Lower lobe of right lung (tissue), 2 donors: ENCODE data around the gene LAMC1. TPM values are rescaled to one million over a fixed set of nuclear protein-coding genes. Genes with fewer than 3 reads are reported as not detected.

Experiments used
- ATAC-seq, 2 donors: fragments of 200-7000 bp; cut with Tn5 transposase; one replicate each; pipeline ENCODE4 v1.9.1; 2020 to 2022; ENCODE audit warnings: mild to moderate bottlenecking in 2 of 2, moderate library complexity in 2 of 2
- DNase-seq: peaks from one replicate; pipeline ENCODE4 v3.0.0-alpha.2; 2020
- H3K27ac ChIP-seq: fragments of 200-600 bp; one replicate; pipeline ENCODE4 v1.8.0; 2022
- H3K27me3 ChIP-seq: fragments of 200-600 bp; one replicate; pipeline ENCODE4 v1.8.0; 2022; ENCODE audit warnings: low read depth
- H3K36me3 ChIP-seq: fragments of 200-600 bp; one replicate; pipeline ENCODE4 v1.8.0; 2022; ENCODE audit warnings: mild to moderate bottlenecking
- H3K4me1 ChIP-seq: fragments of 200-600 bp; one replicate; pipeline ENCODE4 v1.8.0; 2022
- H3K4me3 ChIP-seq: fragments of 200-600 bp; one replicate; pipeline ENCODE4 v1.8.0; 2022; ENCODE audit warnings: mild to moderate bottlenecking
- H3K9me3 ChIP-seq: fragments of 200-600 bp; one replicate; pipeline ENCODE4 v1.8.0; 2022
- intact Hi-C: fragments of 100-400 bp; cut with DNase I; formaldehyde crosslinking; loops from one replicate; pipeline ENCODE4 v1.11.0; 2022
- total RNA-seq: library from RNA; stranded (reverse); fragmentation: NEBNext Ultra II Directional; extraction: Animal tissue kit (Norgen Biotek cat#: 25700); gene quantifications from one replicate; pipeline ENCODE4 v1.2.1, GENCODE V29; 2021
- TF ChIP-seq, protein P1 (sequence below): fragments of 200-600 bp; IDR thresholded peaks from one replicate; pipeline ENCODE4 v1.8.0; 2022; ENCODE audit warnings: antibody characterized with exemption, mild to moderate bottlenecking
- donor health status: DM: no; HTN: yes; CAD: no; lungs with severe emphysema.

LAMC1 gene
- total RNA-seq, 1 donor from 2014 or later, result 96.9 TPM

- Histone ChIP-seq H3K4me1 (peaks cover 26% of the 10 kb centered on the region), H3K27me3 (no peaks in the 10 kb centered on the region), H3K27ac (peak overlapping the region; percentile 97), H3K36me3 (no peaks in the 10 kb centered on the region), H3K4me3 (peak overlapping the region; percentile 70), H3K9me3 (no peaks in the 10 kb centered on the region)
- TF ChIP-seq, protein P1, sequence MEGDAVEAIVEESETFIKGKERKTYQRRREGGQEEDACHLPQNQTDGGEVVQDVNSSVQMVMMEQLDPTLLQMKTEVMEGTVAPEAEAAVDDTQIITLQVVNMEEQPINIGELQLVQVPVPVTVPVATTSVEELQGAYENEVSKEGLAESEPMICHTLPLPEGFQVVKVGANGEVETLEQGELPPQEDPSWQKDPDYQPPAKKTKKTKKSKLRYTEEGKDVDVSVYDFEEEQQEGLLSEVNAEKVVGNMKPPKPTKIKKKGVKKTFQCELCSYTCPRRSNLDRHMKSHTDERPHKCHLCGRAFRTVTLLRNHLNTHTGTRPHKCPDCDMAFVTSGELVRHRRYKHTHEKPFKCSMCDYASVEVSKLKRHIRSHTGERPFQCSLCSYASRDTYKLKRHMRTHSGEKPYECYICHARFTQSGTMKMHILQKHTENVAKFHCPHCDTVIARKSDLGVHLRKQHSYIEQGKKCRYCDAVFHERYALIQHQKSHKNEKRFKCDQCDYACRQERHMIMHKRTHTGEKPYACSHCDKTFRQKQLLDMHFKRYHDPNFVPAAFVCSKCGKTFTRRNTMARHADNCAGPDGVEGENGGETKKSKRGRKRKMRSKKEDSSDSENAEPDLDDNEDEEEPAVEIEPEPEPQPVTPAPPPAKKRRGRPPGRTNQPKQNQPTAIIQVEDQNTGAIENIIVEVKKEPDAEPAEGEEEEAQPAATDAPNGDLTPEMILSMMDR, result no peak
- intact Hi-C loops, result no loop called here
- no peak for DNase-seq
- no peak for ATAC-seq
Observed at GRCh38 chr1:183024317-183025009, 1.2 kb downstream of the LAMC1 start.

DNA sequence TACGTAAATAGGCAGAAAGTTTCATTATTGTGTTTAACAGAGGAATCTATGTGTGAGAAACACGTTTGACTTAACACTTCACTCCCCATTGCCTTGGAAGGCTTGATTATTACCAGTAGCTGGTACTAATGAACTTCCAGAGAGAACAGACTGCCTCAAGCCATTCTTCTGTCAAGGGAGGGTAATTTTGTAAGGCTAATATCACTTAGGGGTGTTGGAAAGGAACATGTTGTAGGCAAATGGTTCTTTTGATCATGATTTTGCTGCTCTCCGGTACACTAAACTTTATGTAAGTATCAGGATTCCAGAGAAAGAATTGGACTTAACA is 1.8 kb downstream of the LAMC1 start:
- no peak for DNase-seq
- H3K36me3 ChIP-seq, result no peaks in the 10 kb centered on the region
- peak overlapping the region; percentile 97 for H3K27ac ChIP-seq
- peak overlapping the region; percentile 70 for H3K4me3 ChIP-seq
- TF ChIP-seq, protein P1, result no peak
- intact Hi-C loops, result no loop called here
- no peak for ATAC-seq
- H3K4me1 ChIP-seq, result peaks cover 31% of the 10 kb centered on the region
- no peaks in the 10 kb centered on the region for H3K9me3 ChIP-seq
- no peaks in the 10 kb centered on the region for H3K27me3 ChIP-seq

DNA sequence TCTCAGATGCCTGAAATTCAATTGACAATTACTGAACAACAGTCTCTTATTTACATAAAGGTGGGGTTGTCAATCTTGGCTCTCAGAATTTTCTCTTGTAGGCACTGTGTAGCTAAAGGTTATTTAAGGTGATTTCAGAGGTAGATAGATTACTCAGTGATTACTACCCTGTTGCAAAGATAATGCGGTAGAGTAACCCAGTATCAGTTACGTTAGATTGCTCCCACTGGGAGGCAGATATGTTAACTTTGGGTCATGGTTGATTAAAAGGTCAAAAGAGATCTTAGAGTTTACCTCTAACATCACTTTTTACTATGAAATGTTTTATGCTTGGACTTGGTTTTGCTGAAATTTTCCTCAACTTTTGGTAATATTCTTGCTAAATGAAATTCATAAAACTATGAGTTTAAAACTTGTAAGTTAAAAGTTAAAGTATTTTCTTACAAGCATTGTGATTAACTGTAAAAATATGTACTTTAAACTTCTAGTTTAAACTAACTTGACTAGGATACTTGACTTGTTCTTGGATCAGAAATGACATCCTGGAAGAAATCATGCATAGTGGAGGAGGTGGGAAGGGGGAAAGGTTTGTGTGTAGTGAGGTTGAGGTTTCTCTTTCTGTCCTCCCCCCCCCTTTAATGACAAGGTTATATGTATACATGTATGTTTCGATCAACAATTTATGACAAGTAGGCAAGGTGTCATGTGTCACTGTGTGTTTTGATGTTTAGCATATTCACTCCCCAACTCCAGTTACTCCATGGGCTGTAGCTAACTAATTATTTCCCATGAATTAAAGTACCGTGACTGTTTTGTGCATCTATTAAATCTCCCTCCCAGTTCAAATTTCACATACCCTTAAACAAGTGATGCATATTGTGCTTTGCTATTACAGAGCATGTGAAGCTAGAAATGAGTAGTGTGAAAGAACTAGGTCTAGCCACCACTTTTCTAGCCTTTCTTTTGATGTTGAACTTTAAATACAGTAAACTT is 2.9 kb downstream of the LAMC1 start:
- H3K9me3 ChIP-seq, result no peaks in the 10 kb centered on the region

GRCh38 chr1:183027031-183027430 is 3.8 kb downstream of the LAMC1 start:
- Histone ChIP-seq H3K27ac (no peak overlapping the region), H3K27me3 (no peaks in the 10 kb centered on the region), H3K4me3 (peak overlapping the region; percentile 70), H3K4me1 (peaks cover 44% of the 10 kb centered on the region), H3K36me3 (no peaks in the 10 kb centered on the region), H3K9me3 (no peaks in the 10 kb centered on the region)
- intact Hi-C loops, result no loop called here
- TF ChIP-seq, protein P1, result no peak
- DNase-seq, result no peak
- ATAC-seq, result no peak

More for the DNA sequence above, 2.9 kb downstream of the LAMC1 start:
- TF ChIP-seq, protein P1, result no peak
- Histone ChIP-seq H3K4me3 (peak overlapping the region; percentile 70), H3K36me3 (no peaks in the 10 kb centered on the region), H3K27me3 (no peaks in the 10 kb centered on the region), H3K4me1 (peaks cover 42% of the 10 kb centered on the region), H3K27ac (no peak overlapping the region)
- ATAC-seq, result no peak
- DNase-seq, result no peak
- intact Hi-C loops, result no loop called here

DNA sequence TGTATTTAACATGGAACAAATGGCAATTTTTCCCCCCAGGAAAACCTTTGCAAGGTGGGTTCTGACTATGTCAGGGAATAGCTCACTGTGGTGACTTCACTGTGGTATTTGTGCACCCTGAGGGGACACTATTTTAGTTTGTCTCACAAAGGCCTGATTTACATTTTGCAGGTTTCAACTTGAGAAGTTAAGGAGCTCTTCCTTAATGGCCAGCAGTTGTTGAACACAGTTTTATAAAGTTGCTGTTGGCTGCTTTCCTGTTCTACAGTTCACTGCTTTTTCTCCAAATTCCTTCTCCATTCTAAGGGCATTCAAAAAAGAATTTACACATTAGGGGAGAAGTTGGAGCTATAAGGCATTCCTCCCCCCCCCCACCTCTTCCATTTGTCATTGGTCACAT is 4.6 kb downstream of the LAMC1 start:
- Histone ChIP-seq H3K27ac (no peak overlapping the region), H3K4me3 (no peak overlapping the region), H3K4me1 (peaks cover 45% of the 10 kb centered on the region), H3K27me3 (no peaks in the 10 kb centered on the region), H3K9me3 (no peaks in the 10 kb centered on the region), H3K36me3 (no peaks in the 10 kb centered on the region)
- ATAC-seq (no peak), DNase-seq (no peak)
- TF ChIP-seq, protein P1, result no peak
- intact Hi-C loops, result no loop called here
